SK-N-SH (cell line): Measurements from ENCODE around the gene SPACA9. TPM values are rescaled to one million over a fixed set of nuclear protein-coding genes. Genes with fewer than 3 reads are reported as not detected.

Experiments
- CTCF ChIA-PET: fragments of 300-600, 350-600 bp; formaldehyde crosslinking; extraction: SDS; loops from one replicate; lab custom pipeline; 2021; lab: Yijun Ruan, JAX
- POLR2A ChIA-PET: fragments of 350-600 bp; sonication (Branson Sonifier 250); formaldehyde crosslinking; extraction: SDS; loops from one replicate; lab custom pipeline; 2020; ENCODE audit warnings: antibody characterized with exemption, inconsistent platforms; lab: Yijun Ruan, JAX
- DNase-seq: peaks from one replicate; pipeline ENCODE4 v3.0.0; 2012
- H2AFZ ChIP-seq: fragments of 200-600 bp; sonication (generic); 2 replicates; pipeline ENCODE4 v1.8.1; 2016; ENCODE audit warnings: antibody characterized with exemption, mild to moderate bottlenecking, low read depth
- H3F3A ChIP-seq: fragments of 200-600 bp; sonication (generic); replicated peaks from 2 replicates; pipeline ENCODE3; 2016; ENCODE audit warnings: antibody characterized with exemption, mild to moderate bottlenecking; ENCODE audit not compliant: insufficient read depth
- H3K27ac ChIP-seq, 2 experiments: fragments of 200-500 bp in 1 of 2; fragments of 200-600 bp in 1 of 2; sonication (Bioruptor generic) in 1 of 2; sonication (generic), shearing (Covaris generic) in 1 of 2; 2 replicates each; pipeline versions ENCODE4 v1.5.1 to v1.6.1; 2014 to 2016; ENCODE audit warnings: low read depth in 2 of 2, inconsistent platforms in 1 of 2, low read length in 1 of 2, mild to moderate bottlenecking in 1 of 2, mixed read lengths in 1 of 2
- H3K27me3 ChIP-seq: fragments of 200-600 bp; sonication (generic), shearing (Covaris generic); 2 replicates; pipeline ENCODE4 v1.6.1; 2016; ENCODE audit warnings: mixed run types; ENCODE audit not compliant: insufficient read depth
- H3K36me3 ChIP-seq, 2 experiments: fragments of 200-500 bp in 1 of 2; fragments of 200-600 bp in 1 of 2; sonication (Bioruptor generic) in 1 of 2; sonication (generic) in 1 of 2; replicated peaks in 1 of 2; 2 replicates each; pipeline versions ENCODE3 to v1.5.1; 2014 to 2016; ENCODE audit warnings: low read length in 1 of 2, mild to moderate bottlenecking in 1 of 2; ENCODE audit not compliant: insufficient read depth in 2 of 2, control insufficient read depth in 1 of 2
- H3K4me1 ChIP-seq, 2 experiments: fragments of 200-500 bp in 1 of 2; fragments of 200-600 bp in 1 of 2; sonication (Bioruptor generic) in 1 of 2; sonication (generic), shearing (Covaris generic) in 1 of 2; 2 replicates each; pipeline versions ENCODE4 v1.5.1 to v1.6.1; 2014 to 2016; ENCODE audit warnings: low read depth in 1 of 2, low read length in 1 of 2, mixed run types in 1 of 2; ENCODE audit not compliant: insufficient read depth in 2 of 2, control insufficient read depth in 1 of 2
- H3K4me2 ChIP-seq: fragments of 200-600 bp; sonication (generic), shearing (Covaris generic); 2 replicates; pipeline ENCODE4 v1.6.1; 2017; ENCODE audit warnings: mixed run types
- H3K4me3 ChIP-seq, 2 experiments: fragments of 200-500 bp in 1 of 2; fragments of 200-600 bp in 1 of 2; sonication (Bioruptor generic) in 1 of 2; sonication (generic), shearing (Covaris generic) in 1 of 2; 2 replicates each; pipeline versions ENCODE4 v1.5.1 to v1.8.1; 2014 to 2016; ENCODE audit warnings: low read depth in 2 of 2, inconsistent platforms in 1 of 2, low read length in 1 of 2, mild to moderate bottlenecking in 1 of 2, mixed read lengths in 1 of 2, moderate library complexity in 1 of 2
- H3K79me2 ChIP-seq: fragments of 200-600 bp; sonication (generic); 2 replicates; pipeline ENCODE4 v1.8.1; 2017; ENCODE audit warnings: mild to moderate bottlenecking; ENCODE audit not compliant: insufficient read depth
- H3K9ac ChIP-seq: fragments of 200-600 bp; sonication (generic); 2 replicates; pipeline ENCODE4 v1.6.1; 2017; ENCODE audit warnings: mixed run types
- H3K9me2 ChIP-seq: fragments of 200-600 bp; sonication (generic); 2 replicates; pipeline ENCODE4 v1.6.1; 2017; ENCODE audit warnings: mixed run types
- H3K9me3 ChIP-seq: fragments of 200-600 bp; sonication (generic); 2 replicates; pipeline ENCODE4 v1.6.1; 2017; ENCODE audit warnings: mixed run types, mild to moderate bottlenecking, moderate library complexity
- H4K20me1 ChIP-seq: fragments of 200-600 bp; sonication (generic); 2 replicates; pipeline ENCODE4 v1.6.1; 2017; ENCODE audit warnings: mild to moderate bottlenecking, mixed run types; ENCODE audit not compliant: insufficient read depth
- ELF1 ChIP-seq: IDR thresholded peaks from 2 replicates; pipeline ENCODE4 v1.4.0; 2012
- EP300 ChIP-seq, 2 experiments: IDR thresholded peaks; 2 replicates each; pipeline versions ENCODE4 v1.4.0 to v1.6.1; 2012; ENCODE audit warnings: borderline replicate concordance in 1 of 2, low read depth in 1 of 2, low read length in 1 of 2
- FOSL2 ChIP-seq: IDR thresholded peaks from 2 replicates; pipeline ENCODE4 v1.4.0; 2012; ENCODE audit warnings: low read depth, mild to moderate bottlenecking, moderate library complexity, borderline replicate concordance
- FOXM1 ChIP-seq: IDR thresholded peaks from 2 replicates; pipeline ENCODE4 v1.4.0; 2012; ENCODE audit warnings: low read depth, mild to moderate bottlenecking
- GABPA ChIP-seq: IDR thresholded peaks from 2 replicates; pipeline ENCODE4 v1.4.0; 2012; ENCODE audit warnings: low read depth, mild to moderate bottlenecking
- GATA2 ChIP-seq: sonication (generic); formaldehyde crosslinking; IDR thresholded peaks from 2 replicates; pipeline ENCODE4 v1.5.0; 2020; ENCODE audit warnings: mild to moderate bottlenecking, missing genetic modification reagents
- MAX ChIP-seq: IDR thresholded peaks from 2 replicates; pipeline ENCODE4 v1.4.0; 2012; ENCODE audit warnings: low read depth
- MEF2A ChIP-seq: IDR thresholded peaks from 2 replicates; pipeline ENCODE4 v1.4.0; 2012; ENCODE audit warnings: low read depth, borderline replicate concordance
- NFIC ChIP-seq: IDR thresholded peaks from 2 replicates; pipeline ENCODE4 v1.4.0; 2012; ENCODE audit warnings: borderline replicate concordance
- NRF1 ChIP-seq: IDR thresholded peaks from 2 replicates; pipeline ENCODE4 v1.6.1; 2012; ENCODE audit warnings: low read depth, mild to moderate bottlenecking, low read length
- PBX3 ChIP-seq: IDR thresholded peaks from 2 replicates; pipeline ENCODE4; 2012
- RCOR1 ChIP-seq: fragments of 150-350 bp; IDR thresholded peaks from 2 replicates; pipeline ENCODE4 v1.6.1; 2017; ENCODE audit warnings: antibody characterized with exemption, low read length
- RXRA ChIP-seq: IDR thresholded peaks from 2 replicates; pipeline ENCODE4 v1.4.0; 2012; ENCODE audit warnings: low read depth, mild to moderate bottlenecking, borderline replicate concordance
- SMC3 ChIP-seq: IDR thresholded peaks from 2 replicates; pipeline ENCODE4 v1.6.1; 2012; ENCODE audit warnings: low read depth, low read length, improper control_type of control experiment
- TAF1 ChIP-seq: IDR thresholded peaks from 2 replicates; pipeline ENCODE4 v1.6.1; 2012; ENCODE audit warnings: low read depth, mild to moderate bottlenecking, low read length, moderate library complexity, borderline replicate concordance
- TCF12 ChIP-seq: IDR thresholded peaks from 2 replicates; pipeline ENCODE4 v1.4.0; 2012
- TEAD4 ChIP-seq: IDR thresholded peaks from 2 replicates; pipeline ENCODE4 v1.4.0; 2012; ENCODE audit warnings: mild to moderate bottlenecking, borderline replicate concordance; ENCODE audit not compliant: insufficient read depth
- WGBS: methylation state at CpG from one replicate; pipeline ENCODE4 v1.1.6; 2017; ENCODE audit warnings: low lambda C conversion rate; 5-methylcytosine and 5-hydroxymethylcytosine counted together
- polyA plus RNA-seq, 3 experiments: library from polyadenylated mRNA; depleted of rRNA; stranded (reverse); fragments of >200 nt; gene quantifications; 2 replicates each; pipeline ENCODE4 v1.2.3, GENCODE V29; 2012
- TF ChIP-seq, protein P1 (sequence below): IDR thresholded peaks from 2 replicates; pipeline ENCODE4 v1.4.0; 2012; ENCODE audit warnings: low read depth, borderline replicate concordance
- TF ChIP-seq, protein P2 (sequence below): IDR thresholded peaks from 2 replicates; pipeline ENCODE4 v1.4.0; 2012; ENCODE audit warnings: low read depth, borderline replicate concordance
- TF ChIP-seq, protein P3 (sequence below): IDR thresholded peaks from 2 replicates; pipeline ENCODE4 v1.6.1; 2012; ENCODE audit warnings: mild to moderate bottlenecking, low read depth, low read length, moderate library complexity

SPACA9 gene
- polyA plus RNA-seq, 1 of the 3 experiments (the other 2 are of a cell fraction): 9.8 TPM

DNA sequence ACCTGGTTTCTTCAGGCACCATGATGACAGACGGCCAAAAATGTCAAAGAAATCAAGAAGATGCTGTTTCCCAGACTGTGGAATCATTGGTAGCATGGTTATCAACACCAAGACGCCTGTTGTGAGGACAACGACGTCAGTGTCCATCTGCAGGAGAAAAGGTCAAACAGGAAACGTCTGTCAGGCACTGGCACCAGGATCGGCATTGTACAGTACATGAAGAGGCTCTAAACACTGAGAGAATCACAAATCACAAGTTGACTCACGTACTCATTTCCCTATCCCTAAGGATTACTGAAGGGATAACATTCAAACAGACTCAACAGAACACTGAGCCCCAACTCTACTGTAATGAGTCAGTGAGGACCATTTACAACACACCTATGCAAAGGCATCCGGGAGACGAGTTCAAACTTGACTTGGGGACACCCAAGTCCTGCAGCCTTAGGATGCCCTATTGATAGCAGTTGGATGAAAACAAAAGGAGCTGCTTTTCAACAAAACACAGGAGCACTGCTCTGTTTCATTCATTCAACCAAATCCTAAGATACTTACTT, 44.7 kb downstream of the SPACA9 start:
- TF ChIP-seq GABPA (no peak), MAX (no peak), PBX3 (no peak), RXRA (no peak)
- Histone ChIP-seq H4K20me1 (no peaks in the 10 kb centered on the region), H3K9me2 (no peaks in the 10 kb centered on the region), H3K9me3 (no peaks in the 10 kb centered on the region), H3K27ac (no peak overlapping the region), H3K4me3 (no peak overlapping the region), H3K9ac (no peak overlapping the region), H3K79me2 (no peaks in the 10 kb centered on the region), H3K36me3 (peaks cover 64 to 85% of the 10 kb centered on the region in 2 experiments), H3K27me3 (no peaks in the 10 kb centered on the region), H2AFZ (no peak overlapping the region), H3F3A (no peaks in the 10 kb centered on the region), H3K4me2 (no peak overlapping the region), H3K4me1 (no peaks in the 10 kb centered on the region)
- ChIA-PET POLR2A (no interaction called here), CTCF (interaction anchor here (1.4 to 2.2 kb wide), 2 partner anchors 8 to 21 kb away, joined by 3 to 17 read pairs; no protein-coding TSS in a partner anchor)
- no peak for DNase-seq
- 91% methylated on average over 9 of the region's 9 CpGs for WGBS

GRCh38 chr9:132927704-132928103, 49.0 kb downstream of the SPACA9 start:
- Histone ChIP-seq H4K20me1 (no peaks in the 10 kb centered on the region), H3K9me2 (no peaks in the 10 kb centered on the region), H3F3A (no peaks in the 10 kb centered on the region), H3K4me3 (no peak overlapping the region), H3K79me2 (peaks cover 11% of the 10 kb centered on the region; the same call in 1 of the 2 replicates), H3K4me2 (no peak overlapping the region), H3K4me1 (no peaks in the 10 kb centered on the region), H3K9me3 (no peaks in the 10 kb centered on the region), H2AFZ (no peak overlapping the region), H3K27ac (no peak overlapping the region), H3K36me3 (peaks cover 50 to 70% of the 10 kb centered on the region in 2 experiments), H3K9ac (no peak overlapping the region), H3K27me3 (no peaks in the 10 kb centered on the region)
- no peak for DNase-seq
- ChIA-PET POLR2A (no interaction called here), CTCF (no interaction called here)
- TF ChIP-seq TAF1 (no peak), NRF1 (no peak), TEAD4 (no peak), GATA2 (no peak), ELF1 (no peak), FOSL2 (no peak), MEF2A (no peak), FOXM1 (no peak), EP300 (IDR thresholded peaks at IDR 0.05; ENCODE audit: borderline replicate concordance in 1 of 2, low read depth in 1 of 2, low read length in 1 of 2) (no peak), TCF12 (no peak), SMC3 (no peak), NFIC (no peak), RCOR1 (no peak)
- TF ChIP-seq, protein P1, sequence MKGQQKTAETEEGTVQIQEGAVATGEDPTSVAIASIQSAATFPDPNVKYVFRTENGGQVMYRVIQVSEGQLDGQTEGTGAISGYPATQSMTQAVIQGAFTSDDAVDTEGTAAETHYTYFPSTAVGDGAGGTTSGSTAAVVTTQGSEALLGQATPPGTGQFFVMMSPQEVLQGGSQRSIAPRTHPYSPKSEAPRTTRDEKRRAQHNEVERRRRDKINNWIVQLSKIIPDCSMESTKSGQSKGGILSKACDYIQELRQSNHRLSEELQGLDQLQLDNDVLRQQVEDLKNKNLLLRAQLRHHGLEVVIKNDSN: no peak
- TF ChIP-seq, protein P2, sequence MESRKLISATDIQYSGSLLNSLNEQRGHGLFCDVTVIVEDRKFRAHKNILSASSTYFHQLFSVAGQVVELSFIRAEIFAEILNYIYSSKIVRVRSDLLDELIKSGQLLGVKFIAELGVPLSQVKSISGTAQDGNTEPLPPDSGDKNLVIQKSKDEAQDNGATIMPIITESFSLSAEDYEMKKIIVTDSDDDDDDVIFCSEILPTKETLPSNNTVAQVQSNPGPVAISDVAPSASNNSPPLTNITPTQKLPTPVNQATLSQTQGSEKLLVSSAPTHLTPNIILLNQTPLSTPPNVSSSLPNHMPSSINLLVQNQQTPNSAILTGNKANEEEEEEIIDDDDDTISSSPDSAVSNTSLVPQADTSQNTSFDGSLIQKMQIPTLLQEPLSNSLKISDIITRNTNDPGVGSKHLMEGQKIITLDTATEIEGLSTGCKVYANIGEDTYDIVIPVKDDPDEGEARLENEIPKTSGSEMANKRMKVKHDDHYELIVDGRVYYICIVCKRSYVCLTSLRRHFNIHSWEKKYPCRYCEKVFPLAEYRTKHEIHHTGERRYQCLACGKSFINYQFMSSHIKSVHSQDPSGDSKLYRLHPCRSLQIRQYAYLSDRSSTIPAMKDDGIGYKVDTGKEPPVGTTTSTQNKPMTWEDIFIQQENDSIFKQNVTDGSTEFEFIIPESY: no peak
- TF ChIP-seq, protein P3, sequence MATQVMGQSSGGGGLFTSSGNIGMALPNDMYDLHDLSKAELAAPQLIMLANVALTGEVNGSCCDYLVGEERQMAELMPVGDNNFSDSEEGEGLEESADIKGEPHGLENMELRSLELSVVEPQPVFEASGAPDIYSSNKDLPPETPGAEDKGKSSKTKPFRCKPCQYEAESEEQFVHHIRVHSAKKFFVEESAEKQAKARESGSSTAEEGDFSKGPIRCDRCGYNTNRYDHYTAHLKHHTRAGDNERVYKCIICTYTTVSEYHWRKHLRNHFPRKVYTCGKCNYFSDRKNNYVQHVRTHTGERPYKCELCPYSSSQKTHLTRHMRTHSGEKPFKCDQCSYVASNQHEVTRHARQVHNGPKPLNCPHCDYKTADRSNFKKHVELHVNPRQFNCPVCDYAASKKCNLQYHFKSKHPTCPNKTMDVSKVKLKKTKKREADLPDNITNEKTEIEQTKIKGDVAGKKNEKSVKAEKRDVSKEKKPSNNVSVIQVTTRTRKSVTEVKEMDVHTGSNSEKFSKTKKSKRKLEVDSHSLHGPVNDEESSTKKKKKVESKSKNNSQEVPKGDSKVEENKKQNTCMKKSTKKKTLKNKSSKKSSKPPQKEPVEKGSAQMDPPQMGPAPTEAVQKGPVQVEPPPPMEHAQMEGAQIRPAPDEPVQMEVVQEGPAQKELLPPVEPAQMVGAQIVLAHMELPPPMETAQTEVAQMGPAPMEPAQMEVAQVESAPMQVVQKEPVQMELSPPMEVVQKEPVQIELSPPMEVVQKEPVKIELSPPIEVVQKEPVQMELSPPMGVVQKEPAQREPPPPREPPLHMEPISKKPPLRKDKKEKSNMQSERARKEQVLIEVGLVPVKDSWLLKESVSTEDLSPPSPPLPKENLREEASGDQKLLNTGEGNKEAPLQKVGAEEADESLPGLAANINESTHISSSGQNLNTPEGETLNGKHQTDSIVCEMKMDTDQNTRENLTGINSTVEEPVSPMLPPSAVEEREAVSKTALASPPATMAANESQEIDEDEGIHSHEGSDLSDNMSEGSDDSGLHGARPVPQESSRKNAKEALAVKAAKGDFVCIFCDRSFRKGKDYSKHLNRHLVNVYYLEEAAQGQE: no peak
- 96% methylated on average over 7 of the region's 7 CpGs for WGBS
